Liver (tissue), 3 donors: ENCODE data around the gene LEF1.

Experiments used
- ATF3 ChIP-seq: IDR thresholded peaks from 2 replicates; pipeline ENCODE4 v1.6.1; 2016; ENCODE audit warnings: antibody characterized with exemption
- CTCF ChIP-seq: fragments of 150-350 bp; IDR thresholded peaks from 2 replicates; pipeline ENCODE4 v1.5.1; 2017; ENCODE audit warnings: improper control_type of control experiment, low read depth, low read length; ENCODE audit not compliant: missing input control
- EGR1 ChIP-seq, 2 donors: IDR thresholded peaks; 2 replicates each; pipeline ENCODE4 v1.6.1; 2016 to 2018; ENCODE audit warnings: antibody characterized with exemption in 2 of 2, low read depth in 2 of 2
- GABPA ChIP-seq, 2 donors: IDR thresholded peaks in 1 of 2; conservative IDR thresholded peaks in 1 of 2; 2 replicates each; pipeline ENCODE4 v1.6.1; 2016; ENCODE audit warnings: antibody characterized with exemption in 2 of 2, mild to moderate bottlenecking in 1 of 2, moderate library complexity in 1 of 2
- JUND ChIP-seq, 2 donors: IDR thresholded peaks; 2 replicates each; pipeline ENCODE4 v1.6.1; 2016; ENCODE audit warnings: antibody characterized with exemption in 2 of 2
- MAX ChIP-seq: IDR thresholded peaks from 2 replicates; pipeline ENCODE4 v1.6.1; 2016; ENCODE audit warnings: antibody characterized with exemption
- NR2F2 ChIP-seq: IDR thresholded peaks from 2 replicates; pipeline ENCODE4 v1.6.1; 2016; ENCODE audit warnings: antibody characterized with exemption
- RAD21 ChIP-seq, 2 donors: IDR thresholded peaks; 2 replicates each; pipeline ENCODE4 v1.6.1; 2016; ENCODE audit warnings: antibody characterized with exemption in 2 of 2, mild to moderate bottlenecking in 2 of 2
- REST ChIP-seq: IDR thresholded peaks from 2 replicates; pipeline ENCODE4 v1.6.1; 2016; ENCODE audit warnings: antibody characterized with exemption, mild to moderate bottlenecking
- RXRA ChIP-seq, 2 donors: IDR thresholded peaks; 2 replicates each; pipeline ENCODE4 v1.6.1; 2017 to 2018; ENCODE audit warnings: antibody characterized with exemption in 2 of 2, mild to moderate bottlenecking in 1 of 2
- SP1 ChIP-seq: IDR thresholded peaks from 2 replicates; pipeline ENCODE4 v1.6.1; 2018; ENCODE audit warnings: antibody characterized with exemption, mild to moderate bottlenecking
- TAF1 ChIP-seq: conservative IDR thresholded peaks from 2 replicates; pipeline ENCODE4 v1.6.1; 2016; ENCODE audit warnings: antibody characterized with exemption, mild to moderate bottlenecking
- YY1 ChIP-seq: IDR thresholded peaks from 2 replicates; pipeline ENCODE4 v1.6.1; 2016; ENCODE audit warnings: antibody characterized with exemption, mild to moderate bottlenecking
- donor health status: healthy.
- donor health status: healthy.

GRCh38 chr4:108201774-108202173 lies 33.0 kb upstream of the LEF1 start:
- TF ChIP-seq CTCF (no peak), MAX (no peak), RXRA (IDR thresholded peaks at IDR 0.05) (no peak), REST (no peak), TAF1 (no peak), NR2F2 (no peak), RAD21 (IDR thresholded peaks at IDR 0.05) (no peak), ATF3 (no peak), JUND (IDR thresholded peaks at IDR 0.05) (no peak), EGR1 (IDR thresholded peaks at IDR 0.05; ENCODE audit: low read depth in 2 of 2) (no peak), GABPA (IDR thresholded peaks at IDR 0.05 in 1 of 2, conservative IDR thresholded peaks at IDR 0.05 in 1 of 2) (no peak), SP1 (no peak), YY1 (no peak)
